GM18873 (cell line): Measurements from ENCODE around the gene SNN.

Source experiments
- ATAC-seq: cut with Tn5 transposase; IDR thresholded peaks from one replicate; pipeline ENCODE4 v1.9.1; 2021; ENCODE audit warnings: mild to moderate bottlenecking, moderate library complexity, moderate number of reproducible peaks; ENCODE audit not compliant: unreplicated experiment, low FRiP score

Gene SNN

DNA sequence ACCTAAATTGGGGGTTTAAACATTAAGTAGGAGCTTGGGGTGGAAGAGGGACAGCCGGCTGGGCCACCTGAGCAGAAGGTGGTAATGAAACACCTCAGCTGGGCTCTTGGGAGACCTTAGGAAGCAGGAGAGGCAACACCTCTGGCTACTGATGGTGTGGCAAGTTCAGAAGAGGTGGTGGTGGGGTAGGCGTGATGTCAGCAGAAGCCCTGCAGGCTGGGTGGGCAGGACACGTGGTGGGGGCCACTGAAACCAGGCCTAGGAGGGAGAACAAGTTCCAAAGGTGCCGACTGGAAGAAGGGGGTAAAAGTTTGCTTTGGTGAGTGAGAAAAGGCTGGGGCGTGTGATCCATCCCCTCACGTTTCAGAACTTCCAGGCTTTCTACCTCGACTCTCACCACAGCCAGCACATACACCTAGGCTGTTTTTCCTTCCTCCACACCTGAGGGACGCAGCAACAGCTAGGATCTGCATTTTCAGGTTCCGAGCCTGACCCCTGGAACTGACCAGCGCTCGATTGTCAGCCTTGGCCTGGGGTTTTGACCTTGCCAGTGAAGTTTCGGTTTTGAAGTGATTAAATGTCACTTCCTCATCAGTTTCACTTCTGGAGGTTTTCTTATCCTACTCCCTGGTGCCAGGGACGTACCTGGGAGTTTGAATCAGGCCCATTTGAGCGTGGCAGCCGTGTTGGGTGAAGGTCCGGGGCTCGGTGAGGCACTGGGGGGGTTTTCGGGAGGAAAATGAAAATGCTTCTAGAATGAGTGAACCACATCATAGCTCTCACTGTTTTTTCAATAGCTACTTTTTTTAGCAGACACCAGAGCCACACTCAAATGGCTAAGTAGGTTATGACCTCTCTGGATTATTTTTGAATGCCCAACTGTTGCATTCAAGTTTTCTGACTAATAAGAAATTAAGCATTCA, 10.0 kb downstream of the SNN start:
- no peak for ATAC-seq

DNA sequence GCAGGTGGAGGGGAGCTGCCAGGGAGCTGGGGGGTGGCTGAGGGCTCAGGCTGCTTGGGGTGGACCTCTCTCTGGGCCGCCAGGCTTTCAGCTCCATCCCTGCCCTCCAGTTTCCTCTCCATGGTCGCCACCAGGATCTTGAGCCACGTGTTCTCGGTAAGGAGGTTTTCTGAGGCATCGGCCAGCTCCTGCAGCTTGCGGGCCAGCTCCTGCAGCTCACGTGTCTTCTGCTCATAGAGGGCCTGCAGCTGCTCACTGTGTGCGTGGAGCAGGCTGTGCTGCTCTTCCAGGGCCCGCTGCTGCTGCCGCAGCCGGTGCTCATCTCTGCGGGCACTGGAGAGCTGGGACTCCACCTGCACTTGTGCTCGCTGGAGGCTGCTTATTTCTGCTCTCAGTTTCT, 11.0 kb downstream of the SNN start:
- ATAC-seq = no peak

DNA sequence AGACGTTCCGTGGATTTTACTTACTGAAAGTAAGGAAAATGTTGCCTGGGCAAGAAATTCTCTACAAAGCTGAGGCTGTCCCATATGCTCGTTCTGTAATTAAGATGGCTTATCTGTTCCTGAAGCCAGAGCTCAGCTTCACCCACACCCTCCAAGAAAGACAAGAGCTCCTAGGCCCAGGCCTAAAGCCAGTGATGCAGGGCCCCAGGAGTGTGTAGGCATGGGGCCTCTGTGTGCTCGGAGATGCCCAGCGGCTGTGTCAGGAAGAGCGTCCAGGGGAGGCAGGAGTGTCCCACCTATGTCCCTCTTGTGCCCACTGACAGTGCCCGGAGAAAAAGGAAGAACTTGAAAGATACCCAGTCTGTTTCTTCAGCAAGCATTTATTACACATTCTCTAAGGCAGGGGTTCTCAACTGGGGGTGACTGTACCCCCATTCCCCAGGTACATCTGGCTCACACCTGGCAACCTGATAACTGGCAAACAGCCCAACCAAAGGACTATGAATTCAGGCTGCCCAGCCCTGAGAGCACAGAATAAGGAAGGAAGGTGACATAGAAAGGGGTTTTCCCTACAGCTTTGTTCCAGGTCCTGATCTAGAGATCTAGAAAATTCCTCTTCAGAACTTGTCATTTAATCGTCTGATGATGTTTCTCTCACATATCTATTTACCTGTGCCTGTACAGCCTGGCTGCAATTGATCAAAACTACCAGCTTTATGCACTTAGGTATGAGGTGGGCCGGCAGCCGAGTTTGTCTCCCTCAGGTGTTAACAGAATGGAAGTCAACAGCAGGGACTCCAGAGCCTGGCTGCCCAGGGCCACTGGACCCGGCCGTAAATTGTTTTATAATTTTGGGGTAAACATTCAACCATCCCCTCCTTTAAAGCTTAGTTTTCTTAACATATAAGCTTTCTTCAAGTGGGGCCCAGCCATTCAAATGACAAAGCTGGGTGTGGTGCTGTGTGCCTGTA, 12.0 kb downstream of the SNN start:
- ATAC-seq = no peak

DNA sequence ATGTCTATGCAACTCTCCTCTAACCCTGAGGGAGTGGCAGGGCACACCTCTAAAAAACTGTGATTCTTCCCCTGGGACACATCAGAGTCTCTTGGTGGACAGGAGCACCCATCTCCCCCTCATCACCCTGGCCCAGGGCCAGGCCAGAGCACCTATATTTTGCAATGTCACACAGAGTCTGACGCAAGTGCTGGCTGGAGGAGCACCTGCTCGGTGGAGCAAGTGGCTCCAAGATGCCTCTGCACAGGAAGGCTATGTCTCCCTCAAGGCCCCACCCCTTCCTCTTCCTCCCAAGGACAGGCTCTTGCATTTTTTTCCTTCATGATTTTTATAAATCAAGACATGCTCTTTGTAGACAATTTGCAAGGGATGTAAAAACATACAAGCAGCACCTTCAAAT, 13.3 kb downstream of the SNN start:
- no peak for ATAC-seq

DNA sequence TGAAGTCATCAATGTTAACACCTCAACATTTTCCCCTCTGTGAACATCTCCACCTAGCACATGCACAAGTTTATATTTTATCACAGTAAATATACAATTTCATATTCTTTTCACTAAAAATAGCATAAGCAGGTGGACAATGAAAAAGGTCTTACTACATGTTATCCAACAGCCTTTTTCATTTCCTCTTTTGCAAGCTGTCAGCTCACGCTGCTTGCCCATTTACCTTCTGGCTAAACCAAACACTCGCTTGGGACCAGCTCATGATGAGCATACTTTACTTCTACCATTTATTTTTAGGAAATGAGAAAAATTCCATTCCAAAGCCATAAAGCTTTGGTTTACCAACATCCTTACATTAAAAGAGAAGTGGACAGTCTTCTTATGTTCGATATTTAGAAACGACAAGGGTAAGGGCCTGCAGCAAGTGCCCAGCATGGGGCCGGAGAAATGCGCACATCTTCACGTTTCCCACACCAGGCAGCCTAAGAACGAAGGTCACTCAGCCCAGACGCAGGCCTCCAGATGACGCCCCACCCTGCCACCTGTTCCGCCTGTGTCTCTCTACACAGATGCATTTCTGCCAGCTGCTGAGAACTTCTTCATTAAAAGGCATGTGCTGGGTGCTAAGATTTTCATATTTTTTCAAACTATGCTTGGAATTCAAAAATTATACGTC, 13.9 kb downstream of the SNN start:
- ATAC-seq = no peak

DNA sequence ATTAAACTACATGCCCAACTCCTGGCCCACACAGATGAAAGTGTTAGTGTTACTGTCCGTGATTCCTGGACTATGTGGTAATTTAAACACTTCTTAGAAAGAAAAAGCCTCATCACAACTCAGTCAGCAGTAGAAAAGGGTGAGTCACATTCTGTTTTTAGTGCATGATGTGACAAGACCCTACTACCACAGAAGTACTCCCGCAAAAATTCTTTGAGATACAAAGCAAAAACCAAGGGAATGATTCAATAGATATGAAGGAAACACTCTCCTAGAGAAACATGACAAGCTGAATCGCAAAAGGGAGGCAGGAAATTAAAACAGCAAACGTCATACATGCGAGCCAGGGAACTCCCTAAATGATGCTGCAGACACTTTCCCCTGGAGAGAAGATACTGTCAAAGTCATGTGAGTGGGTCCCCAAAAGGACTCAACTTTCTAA, 14.4 kb downstream of the SNN start:
- no peak for ATAC-seq

DNA sequence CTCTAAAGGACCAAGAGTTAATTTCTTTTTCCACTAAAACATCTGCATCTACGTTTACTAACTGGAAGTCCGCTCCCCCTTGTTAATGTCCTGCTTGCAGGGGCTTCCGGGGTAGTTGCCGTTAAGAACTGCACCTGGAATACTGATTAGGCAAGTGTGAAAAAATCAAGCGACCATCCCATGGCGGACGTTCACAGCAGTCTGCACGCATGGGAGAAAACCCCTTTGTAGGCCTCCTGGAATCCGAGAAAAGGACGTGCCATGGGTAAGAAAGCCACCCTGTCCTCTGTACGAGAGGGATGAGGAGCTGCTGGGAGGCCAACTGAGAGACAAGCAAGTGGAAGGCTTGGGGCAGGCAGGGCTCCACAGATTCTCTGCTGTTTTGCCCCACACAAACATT, 14.9 kb downstream of the SNN start:
- no peak for ATAC-seq

DNA sequence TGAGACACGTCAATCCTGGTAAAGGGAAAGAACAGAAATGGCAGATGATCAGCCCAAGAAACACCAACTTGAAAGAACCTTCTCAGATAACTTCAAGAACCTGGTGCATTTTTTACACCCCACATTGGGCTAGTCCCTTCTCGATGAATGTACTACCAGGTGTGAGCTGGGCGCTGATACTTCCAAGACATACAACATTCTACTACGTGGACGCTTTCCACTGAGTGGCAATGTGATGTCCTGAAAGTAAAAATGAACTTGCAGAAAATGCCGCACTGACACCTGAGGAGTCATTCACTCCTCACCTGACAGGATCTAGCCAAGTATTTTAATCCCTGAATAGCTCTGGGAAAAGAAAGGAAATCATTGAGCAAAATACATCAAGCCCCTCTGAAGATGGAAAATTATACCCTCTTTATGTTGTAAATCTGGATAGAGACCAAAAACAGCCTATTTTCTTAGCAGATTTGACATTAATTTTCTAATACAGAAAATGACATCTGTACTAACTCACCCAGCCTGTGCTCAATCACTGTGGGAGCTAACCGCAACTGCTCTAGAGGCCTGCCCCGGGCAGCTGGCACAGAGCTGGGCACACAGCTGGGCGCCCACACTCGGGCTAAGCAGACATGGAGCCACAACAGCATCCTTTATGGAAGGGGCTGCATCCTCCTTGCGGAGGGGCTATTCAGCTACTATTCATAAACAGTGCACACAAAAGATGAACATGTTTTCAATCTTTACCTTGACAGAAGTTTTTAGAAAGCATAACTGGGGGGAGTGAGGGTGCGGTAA, 16.2 kb downstream of the SNN start:
- ATAC-seq = no peak

DNA sequence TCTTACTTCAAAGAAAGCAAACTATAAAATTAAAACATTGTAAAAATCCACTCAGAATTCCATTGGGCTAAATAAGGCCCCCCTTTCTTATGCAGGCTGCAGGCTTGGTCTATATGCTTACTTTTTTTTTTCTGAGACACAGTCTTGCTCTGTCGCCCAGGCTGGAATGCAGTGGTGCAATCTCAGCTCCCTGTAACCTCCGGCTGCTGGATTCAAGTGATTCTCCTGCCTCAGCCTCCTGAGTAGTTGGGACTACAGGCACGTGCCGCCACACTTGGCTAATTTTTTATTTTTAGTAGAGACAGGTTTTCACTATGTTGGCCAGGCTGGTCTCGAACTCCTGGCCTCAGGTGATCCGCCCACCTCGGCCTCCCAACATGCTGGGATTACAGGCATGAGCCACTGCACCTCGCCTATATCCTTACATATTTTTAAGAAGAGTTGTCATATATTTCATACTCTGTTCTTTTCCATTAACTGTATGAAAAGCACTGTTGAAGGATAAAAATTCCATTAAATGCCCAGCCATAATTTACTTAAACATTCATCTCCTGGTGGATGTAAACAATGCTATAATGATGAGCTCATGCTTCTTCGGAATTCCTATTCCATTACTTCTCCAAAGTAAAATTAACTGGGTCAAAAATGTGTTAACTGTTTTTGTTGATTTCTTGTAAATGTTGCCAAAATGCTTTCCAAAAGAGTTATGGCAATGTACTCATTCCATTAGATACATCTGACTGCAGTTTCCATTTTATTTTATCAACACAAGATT, 17.8 kb downstream of the SNN start:
- no peak for ATAC-seq

DNA sequence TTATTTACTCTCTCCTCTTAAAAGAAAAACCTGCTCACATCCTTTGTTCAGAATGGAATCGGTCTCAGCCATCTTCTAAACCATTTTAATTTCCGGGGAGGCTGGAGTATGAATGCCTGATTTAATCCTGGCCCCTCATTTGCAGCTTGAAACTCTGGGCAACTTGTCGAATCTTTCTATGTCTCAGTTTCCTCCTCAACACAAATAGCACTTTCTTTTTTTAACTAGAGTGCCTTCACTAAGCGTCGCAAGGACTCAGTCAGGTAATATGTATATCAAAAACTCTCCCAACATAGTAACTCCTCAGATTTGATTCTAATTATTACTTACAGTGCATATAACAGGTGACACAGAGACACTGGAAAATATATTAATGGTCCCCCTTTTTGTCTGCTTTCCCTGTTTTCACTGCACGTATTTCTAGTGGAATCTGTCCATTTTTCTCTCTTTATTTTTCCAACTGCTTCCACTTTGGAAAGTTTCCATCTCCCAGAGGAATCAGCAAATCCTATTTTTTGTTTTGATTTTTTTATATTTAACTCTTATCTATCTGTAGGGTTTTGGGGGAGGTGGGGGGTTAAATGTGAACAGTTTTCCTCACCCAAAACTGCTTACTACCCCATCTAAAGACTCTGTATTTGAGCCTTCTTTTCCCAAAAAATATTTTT, 18.6 kb downstream of the SNN start:
- ATAC-seq = no peak

DNA sequence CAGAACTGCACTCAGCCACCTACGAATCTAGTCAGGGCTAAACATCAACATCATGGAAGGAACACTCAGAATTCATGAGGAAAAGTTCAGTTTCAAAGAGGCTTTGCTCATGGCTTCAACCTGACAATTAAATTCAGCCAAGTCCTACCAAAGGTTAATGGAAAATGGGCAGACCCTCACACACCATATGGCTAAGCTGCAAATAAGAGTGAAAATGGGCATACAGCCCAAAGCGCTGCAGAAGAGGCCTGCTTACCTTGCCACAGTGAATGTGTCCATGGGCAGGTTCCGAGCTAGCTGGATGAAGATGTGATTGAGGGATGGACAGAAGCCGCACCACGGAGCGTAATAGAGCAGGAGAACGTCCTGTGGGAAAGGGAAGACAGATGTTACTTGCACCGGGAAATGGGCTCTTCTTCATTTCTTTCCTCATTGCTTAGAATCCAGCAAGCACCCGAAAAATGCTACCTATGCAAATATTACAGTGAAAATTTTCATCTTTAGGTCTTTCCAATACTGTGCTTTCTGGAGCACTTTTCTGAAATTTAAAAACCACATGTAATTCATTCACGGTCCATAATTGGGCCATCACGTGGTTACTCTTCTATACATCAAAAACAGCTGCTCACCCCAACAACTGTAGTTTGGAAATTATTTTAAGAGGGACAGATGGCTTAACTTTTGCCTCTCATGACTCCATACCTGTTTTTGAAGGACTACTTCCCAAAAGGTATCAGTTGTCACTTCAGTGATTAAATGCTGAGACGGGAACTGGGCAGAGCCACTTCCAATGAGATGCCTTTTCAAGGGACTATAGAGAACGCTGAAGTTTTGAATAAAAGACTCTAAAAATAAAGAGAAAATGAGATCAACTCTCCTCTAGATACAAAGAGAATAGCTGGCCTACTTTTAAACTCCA, 19.6 kb downstream of the SNN start:
- no peak for ATAC-seq

DNA sequence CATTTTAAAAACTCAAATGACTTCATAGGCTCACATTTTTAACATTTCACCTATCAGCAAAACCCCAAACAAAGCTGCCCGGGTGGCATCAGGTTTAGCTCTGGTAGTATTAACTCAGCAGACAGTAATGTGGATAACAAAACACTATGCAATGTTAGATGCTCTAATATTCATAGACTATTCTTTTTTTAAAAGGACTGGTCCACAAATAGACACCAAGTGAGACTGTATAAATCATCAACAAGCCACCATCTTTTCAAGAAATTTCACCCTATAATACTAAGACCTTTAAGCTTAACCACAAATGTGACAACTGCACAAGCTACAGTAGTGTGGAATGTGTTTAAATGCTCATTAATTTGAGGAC, 20.2 kb downstream of the SNN start:
- ATAC-seq = no peak

DNA sequence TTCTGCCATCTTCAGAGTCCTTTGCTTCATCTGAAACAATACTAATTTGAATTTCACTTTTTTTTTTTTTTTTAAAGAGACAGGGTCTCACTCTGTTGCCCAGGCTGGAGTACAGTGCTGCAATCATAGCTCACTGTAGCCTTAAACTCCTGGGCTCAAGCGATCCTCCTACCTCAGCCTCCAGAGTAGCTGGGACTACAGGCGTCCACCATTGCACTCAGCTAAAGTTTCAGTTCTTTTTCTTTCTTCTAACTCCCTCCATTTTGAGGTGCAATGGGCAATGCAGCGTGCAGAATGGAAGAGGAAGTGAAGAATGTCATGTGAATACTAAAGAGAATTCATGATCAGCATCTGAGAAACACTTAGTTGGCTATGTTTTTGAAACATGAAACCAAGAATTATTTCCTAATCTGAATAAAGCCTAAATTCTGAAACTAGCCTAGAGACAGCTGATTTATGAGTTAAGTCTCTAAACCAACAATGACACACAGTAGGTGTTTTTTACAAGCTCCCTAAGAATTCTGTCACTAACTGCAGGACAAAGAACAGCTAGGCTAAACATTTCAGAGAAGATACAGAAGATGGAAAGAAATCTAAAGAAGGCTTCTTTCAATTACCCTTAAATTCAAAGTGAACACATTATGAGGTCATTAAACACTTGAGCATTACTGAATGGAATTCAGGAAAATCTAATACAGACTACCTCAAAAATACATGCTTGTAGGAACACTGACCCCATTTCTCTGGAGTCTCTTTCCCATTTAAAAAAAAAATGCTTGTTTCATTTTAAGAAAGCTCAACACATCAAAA, 21.0 kb downstream of the SNN start:
- ATAC-seq = peak; percentile 78

DNA sequence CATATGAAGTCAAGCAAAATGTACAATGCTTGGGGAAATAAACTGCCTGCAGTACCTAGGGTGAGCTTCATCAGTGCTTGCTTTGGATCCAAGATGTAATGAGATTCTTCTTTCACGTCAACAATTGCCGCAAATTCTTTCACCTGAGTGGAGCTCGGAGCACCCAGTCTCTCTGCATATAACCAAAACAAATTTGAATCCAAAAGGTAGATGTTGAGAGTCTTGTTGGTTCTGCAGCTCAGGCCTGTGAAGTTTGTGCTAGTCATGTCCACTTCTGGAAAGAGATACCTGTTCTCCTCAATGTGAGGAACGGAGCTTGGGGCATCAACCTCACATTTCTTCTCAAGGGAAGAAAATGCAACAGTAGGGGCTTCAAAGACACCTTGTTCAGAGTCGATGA, 23.0 kb downstream of the SNN start:
- ATAC-seq = no peak

DNA sequence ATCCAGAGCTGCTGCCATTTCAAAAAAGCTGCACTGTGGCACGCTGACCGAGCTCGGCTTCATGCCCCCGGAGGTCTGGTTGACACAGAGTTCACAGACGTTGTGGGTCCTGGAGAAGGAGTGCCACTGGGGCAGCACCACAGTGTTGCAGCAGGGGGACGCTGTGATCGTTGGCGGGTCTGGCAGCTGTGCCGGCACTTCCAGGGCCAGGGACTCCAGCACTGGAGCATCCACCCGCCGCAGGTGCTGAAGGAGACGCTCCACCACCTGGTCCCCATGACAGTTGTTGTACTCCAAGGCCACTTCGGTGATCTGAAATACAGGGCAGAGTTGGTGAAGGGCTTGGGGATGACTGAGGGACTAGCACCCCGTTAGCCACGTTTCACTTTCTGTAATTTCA, 23.5 kb downstream of the SNN start:
- ATAC-seq = no peak

DNA sequence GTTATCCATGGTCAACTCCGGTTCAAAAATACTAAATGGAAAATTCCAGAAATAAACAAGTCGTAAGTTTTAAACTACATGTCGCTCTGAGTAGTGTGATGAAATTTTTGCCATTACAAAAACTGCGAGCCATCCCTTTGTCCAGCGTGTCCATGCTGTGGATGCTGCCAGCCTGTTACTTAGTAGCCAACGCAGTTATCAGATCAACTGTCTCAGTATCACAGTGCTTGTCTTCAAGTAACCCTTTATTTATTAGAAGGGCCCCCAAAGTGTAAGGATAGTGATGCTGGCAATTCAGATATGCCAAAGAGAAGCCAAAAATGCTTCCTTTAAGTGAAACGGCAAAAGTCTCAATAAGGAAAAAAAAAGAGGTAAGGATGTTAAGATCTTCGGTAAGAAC, 23.9 kb downstream of the SNN start:
- ATAC-seq = no peak

DNA sequence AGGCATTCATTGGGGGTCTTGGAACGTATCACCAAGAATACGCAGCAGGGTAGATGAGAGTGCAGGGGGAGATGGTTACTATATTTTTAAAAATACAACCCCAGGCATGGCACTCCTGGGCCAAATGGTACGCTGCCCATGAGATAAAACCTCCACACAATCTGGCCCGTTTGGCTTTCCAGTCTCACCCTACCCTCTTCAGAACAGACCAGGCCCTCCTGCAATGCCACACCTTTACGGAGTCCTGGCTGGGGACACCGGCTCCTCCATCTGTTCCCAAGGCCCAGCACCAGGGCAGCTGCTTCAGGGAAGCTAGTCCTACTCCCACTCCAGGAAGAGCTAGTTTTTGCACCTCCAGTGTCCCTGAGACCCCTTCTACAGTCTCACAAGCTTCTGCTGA, 24.4 kb downstream of the SNN start:
- no peak for ATAC-seq
